Measurements from ENCODE around the gene MALSU1.

Gene MALSU1

GRCh38 chr7:23298885-23299769 is at the start of gene MALSU1:
Gene MALSU1, plus strand, starts transcription at chr7:23299339. Its CDS starts 14 bp downstream, at chr7:23299353.
- no peak for FAIRE-seq

DNA sequence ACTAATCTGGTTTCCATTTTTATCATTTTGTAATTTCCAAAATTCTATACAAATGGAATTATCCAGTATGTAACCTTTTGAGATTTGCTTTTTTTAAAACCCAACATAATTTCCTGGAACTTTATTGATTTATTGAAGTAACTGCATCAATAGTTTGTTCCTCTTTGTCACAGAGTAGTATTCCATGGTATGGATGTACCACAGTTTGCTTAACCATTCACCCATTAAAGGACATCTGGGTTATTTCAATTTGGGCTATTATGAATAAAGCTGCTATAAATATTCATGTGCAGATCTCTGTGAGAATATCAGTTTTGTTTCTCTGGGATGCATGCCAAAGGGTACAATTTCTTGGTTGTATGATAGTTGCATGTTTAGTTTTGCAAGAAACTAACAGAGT is 49.7 kb upstream of the MALSU1 start:
- FAIRE-seq, result no peak

- FAIRE-seq, result no peak
Measured at GRCh38 chr7:23254051-23254681, 45.0 kb upstream of the MALSU1 start.

- no peak for FAIRE-seq
Measured at GRCh38 chr7:23256731-23257130, 42.4 kb upstream of the MALSU1 start.

GRCh38 chr7:23260371-23260770 is 38.8 kb upstream of the MALSU1 start:
- no peak for FAIRE-seq

DNA sequence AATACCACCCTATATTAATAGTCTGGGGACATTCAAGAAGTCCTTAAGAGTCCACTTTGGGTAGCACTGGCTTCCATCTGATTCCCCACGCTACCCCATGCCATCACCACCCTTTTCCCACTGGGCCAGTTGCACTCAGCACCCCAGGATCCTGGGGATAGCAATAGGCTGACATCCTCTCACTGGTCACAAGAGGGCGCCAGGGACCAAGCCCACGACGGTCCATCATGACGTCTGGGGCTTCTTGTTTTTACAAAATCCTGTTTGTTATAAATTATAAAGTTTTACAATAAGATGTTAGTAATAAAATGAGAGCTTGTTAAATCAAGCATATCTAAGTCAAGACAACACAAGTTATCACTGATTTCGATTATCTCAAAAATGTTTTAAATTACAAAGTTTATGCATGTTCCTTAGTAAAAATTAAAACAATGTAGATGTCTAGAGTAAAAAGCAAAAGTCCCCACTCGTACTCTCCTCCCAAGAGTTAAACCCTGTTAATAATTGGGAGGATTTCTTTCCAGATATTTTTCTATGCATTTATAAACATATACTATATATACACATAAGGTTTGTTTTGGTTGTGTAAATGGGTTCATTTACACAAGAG is 37.2 kb upstream of the MALSU1 start:
- no peak for FAIRE-seq

DNA sequence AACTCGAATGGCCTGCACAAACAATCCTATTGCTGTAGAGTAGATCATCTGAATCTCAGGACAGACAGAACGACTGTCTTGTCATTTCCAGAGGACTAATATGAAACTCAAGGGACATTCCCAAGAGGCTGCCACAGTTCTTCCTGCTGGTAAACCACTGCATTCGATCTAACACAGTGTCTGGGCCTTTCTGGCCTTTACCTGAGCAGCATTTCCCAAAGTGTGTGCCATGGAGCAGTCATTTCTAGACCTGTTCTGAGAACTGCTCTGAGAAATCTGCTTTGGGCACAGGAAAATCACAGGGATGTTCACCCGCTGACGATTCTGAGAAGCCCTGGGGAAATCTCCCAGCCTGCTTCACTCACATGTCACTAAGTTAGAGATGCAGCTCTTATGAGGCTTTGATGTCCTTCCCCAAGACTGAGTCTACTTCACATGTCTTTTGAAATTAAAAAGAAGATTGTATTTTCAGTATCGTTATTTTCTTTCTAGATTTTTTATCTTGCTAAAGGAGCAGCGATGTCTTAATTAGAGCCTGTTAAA is 34.2 kb upstream of the MALSU1 start:
- no peak for FAIRE-seq

GRCh38 chr7:23266918-23267317 is 32.2 kb upstream of the MALSU1 start:
- FAIRE-seq, result no peak

- no peak for FAIRE-seq
Measured at GRCh38 chr7:23267357-23267756, 31.8 kb upstream of the MALSU1 start.

DNA sequence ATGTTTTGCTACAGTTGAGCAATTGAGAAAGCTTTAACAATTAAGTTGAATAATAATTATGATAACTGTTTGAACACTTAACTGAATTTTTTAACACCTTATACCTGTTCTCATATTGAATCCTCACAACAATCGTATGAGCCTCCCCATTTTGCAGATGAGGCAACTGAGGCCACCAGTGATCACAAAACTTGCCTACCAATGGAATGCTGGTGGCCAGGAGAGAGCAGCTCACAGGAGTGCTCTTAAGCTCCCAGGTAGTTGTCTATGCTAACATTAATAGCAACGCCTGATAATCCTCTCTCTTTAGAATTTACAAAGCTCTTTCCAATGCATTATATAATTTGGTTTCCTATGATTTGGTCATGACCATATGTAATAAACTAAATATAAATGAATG is 31.0 kb upstream of the MALSU1 start:
- FAIRE-seq, result no peak

DNA sequence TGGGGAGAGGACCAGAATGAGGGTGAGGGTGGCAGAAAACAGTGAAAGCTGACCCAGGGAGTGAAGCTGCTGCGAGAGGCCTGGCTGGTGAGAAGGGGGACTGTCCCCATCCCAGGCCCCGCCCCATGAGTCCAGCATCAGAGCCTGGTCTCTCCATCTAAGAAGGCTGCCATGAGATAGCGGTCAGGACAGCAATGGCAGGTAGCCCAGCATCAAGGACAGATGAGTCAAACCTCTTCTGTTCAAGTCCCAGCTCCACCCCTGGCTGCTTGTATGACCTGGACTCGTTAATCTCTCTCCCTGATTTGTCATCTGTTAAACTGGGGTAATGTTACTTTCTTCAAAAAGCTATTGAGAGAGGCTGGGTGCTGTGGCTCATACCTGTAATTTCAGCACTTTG is 30.4 kb upstream of the MALSU1 start:
- FAIRE-seq, result no peak

- FAIRE-seq, result no peak
Measured at GRCh38 chr7:23272275-23272674, 26.9 kb upstream of the MALSU1 start.

DNA sequence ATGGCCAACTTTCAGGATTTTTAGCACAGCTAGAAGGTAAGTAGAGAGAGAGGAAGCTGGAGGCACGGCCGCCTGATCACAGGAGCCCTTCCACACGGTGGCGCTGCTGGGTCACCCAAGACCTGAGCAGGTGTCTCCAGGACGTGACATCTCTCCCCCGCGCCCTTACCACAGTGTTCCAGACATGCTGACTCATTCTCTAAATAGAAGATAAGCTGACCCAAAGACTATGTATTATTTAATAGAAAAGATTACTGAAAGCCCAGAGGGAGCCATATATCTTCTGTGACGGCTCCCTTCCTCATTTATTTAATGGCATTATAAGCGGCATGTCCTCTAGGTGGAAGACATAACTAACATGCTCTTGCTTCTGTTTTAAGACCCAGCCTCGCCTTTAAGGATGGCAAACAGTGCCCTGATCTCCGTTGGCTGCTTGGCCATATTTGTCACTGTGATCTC is 26.0 kb upstream of the MALSU1 start:
- no peak for FAIRE-seq

DNA sequence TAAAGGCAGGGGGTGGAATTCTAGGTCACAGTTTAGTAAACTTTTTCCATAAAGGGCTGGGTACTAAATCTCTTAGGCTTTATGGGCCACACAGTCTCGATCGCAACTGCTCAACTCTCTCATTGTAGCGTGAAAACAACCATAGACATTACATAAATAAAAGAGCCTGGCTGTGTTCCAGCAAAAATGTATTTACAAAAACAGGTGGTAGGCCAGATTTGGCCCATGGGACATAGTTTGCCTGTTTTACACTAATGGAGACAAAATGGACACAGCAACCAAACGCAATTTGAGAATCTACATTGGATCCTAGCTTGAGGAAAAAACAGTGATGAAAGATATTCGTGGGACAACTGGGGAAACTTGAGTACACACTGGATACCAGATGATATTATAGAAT is 23.2 kb upstream of the MALSU1 start:
- FAIRE-seq, result no peak

DNA sequence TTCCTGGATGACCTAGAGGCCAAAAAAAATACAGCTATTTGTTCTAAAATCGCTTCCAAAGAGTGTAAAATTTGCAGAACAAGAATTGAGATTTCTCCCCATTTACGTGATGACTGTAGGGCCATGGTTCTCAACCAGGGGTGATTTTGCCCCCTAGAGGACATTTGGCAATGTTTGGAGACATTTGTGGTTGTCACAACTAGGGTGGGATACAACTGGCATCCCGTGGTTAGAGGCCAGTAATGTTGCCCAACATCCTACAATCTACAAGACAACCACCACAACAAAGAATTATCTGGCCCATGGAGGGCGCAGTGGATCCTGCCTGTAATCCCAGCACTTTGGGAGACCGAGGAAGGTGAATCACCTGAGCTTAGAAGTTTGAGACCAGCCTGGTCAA is 22.8 kb upstream of the MALSU1 start:
- FAIRE-seq, result no peak

- FAIRE-seq, result no peak
Measured at GRCh38 chr7:23276947-23277346, 22.2 kb upstream of the MALSU1 start.

GRCh38 chr7:23277359-23277989 is 21.7 kb upstream of the MALSU1 start:
- no peak for FAIRE-seq

GRCh38 chr7:23279819-23280525 is 19.2 kb upstream of the MALSU1 start:
- FAIRE-seq, result no peak

GRCh38 chr7:23283086-23283485 is 16.1 kb upstream of the MALSU1 start:
- no peak for FAIRE-seq

DNA sequence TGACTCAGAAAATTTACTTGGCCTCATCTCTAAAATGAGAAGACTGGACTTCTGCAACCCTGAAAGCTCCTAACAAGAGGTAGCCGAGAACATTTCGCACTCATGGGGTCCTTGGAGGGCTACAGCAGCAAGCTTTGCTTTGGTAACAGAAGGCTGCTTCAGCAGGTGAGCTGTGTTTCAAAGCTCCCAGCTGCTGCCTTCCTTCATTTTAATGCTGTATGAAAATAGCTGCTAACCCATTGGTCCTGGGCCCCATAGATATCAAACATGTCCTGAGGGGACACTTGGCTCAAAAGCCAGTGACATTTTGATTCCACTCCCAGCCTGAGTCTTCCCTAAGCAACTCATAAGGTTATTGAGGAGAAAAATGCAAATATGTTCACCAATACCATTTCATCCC is 14.3 kb upstream of the MALSU1 start:
- FAIRE-seq, result no peak

DNA sequence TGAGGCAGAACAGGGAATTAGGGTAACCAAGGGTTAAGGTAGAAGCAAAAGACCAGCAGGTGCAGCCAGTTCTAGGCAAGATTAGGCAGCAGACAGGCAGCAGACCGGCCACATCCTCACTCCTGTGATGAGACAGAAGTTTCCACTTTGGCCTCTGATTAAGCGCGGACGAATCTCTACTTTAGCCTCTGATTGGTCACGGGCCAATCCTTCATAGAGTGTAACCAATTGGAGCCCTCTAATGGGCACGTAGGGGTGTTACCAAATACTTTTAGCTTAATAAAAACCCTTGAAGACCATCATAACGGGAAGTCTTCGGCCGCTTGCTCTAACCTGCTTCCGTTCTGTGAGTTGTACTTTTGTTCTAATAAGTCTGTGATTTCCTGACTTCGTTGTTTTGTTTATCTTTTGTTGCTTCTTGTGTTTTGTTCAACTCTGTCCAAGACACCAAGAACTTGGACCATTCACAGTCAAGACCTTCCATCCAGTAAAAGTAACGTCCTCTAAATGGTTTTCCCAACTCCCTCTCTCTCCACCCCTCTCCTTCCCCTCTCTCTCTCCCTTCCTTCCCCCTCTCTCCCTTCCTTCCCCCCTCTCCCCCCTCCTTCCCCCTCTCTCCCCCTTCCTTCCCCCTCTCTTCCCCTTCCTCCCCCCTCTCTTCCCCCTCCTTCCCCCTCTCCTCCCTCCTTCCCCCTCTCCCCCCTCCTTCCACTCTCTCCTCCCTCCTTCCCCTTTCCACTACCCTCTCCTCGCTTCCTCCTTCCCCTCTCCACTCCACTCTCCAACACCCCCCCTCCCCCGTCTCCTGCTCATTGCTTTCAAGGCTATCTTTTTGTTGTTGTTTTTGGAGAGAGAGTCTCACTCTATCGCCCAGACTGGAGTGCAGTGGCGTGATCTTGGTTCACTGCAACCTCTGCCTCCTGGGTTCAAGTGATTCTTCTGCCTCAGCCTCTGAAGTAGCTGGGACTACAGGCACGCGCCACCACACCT is 13.2 kb upstream of the MALSU1 start:
- FAIRE-seq, result no peak

Data from colon (tissue), 2 donors.